ENCODE data around the gene DLX6. TPM values are rescaled to one million over a fixed set of nuclear protein-coding genes. Genes with fewer than 3 reads are reported as not detected.

The DLX6 gene
- total RNA-seq, 2 donors from 2014 or later, result not detected

DNA sequence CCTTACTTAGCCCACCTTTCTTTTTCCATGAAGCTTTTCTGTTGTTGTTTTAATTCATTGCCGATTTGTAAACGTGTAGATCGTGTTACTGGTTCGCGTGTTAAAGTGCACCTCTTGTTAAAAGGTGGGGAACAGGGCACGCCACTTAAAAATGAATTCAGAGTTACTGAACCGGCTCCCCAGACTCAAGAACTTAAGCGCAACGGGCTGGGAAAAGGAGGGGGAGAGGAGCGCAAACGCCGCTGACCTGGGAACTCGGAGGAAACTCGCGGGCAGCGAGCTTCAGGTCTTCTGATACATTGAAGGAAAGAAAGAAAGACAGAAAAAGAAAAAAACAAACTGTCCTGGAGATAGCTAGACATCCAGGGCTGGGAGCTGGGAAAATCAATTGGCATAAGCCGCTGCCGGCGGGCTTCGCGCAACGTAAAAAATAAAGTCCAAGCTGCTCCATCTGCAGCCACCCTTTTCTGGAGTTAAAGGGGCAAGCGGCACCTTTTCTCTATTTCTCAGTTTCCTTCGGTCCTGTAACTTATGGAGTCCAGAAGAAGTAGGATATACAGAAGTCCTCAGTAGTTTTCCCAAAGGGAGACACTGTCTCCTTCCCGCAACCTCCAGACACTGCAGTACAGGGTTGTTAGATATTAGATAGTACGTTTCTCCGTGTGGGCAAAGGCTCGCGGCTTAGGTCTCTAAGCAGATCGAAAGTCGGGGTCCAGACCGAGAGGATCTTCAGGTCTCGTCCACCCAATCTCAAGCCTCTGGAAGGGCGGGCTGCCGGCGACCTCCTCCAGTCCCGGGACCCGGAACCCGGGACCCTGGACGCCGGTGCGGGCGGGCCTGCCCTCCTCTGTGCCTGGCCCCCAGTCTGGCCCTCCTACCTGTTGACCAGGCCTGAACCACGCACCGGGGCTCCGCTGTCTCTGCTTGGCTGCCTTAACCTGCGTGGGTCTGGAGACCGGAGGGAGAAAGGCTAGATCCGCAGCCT is 1.8 kb upstream of the DLX6 start:
- TF ChIP-seq, protein P1, sequence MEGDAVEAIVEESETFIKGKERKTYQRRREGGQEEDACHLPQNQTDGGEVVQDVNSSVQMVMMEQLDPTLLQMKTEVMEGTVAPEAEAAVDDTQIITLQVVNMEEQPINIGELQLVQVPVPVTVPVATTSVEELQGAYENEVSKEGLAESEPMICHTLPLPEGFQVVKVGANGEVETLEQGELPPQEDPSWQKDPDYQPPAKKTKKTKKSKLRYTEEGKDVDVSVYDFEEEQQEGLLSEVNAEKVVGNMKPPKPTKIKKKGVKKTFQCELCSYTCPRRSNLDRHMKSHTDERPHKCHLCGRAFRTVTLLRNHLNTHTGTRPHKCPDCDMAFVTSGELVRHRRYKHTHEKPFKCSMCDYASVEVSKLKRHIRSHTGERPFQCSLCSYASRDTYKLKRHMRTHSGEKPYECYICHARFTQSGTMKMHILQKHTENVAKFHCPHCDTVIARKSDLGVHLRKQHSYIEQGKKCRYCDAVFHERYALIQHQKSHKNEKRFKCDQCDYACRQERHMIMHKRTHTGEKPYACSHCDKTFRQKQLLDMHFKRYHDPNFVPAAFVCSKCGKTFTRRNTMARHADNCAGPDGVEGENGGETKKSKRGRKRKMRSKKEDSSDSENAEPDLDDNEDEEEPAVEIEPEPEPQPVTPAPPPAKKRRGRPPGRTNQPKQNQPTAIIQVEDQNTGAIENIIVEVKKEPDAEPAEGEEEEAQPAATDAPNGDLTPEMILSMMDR (IDR thresholded peaks at IDR 0.05), result no peak
- H3K4me1 ChIP-seq (ENCODE audit: control insufficient read depth in 1 of 2, low read depth in 2 of 2), result peaks cover 13 to 17% of the 10 kb centered on the region in 2 donors
- no peak overlapping the region for H3K27ac ChIP-seq
- no peaks in the 10 kb centered on the region for H3K9me3 ChIP-seq
- ATAC-seq (ENCODE audit: insufficient number of reproducible peaks, low FRiP score, low read depth) (no peak), DNase-seq (ENCODE audit: low spot score) (no peak)
- H3K4me3 ChIP-seq, result no peak overlapping the region
- peaks cover 57% of the 10 kb centered on the region for H3K27me3 ChIP-seq (replicated peaks; ENCODE audit: insufficient read depth)
- no peaks in the 10 kb centered on the region for H3K36me3 ChIP-seq

DNA sequence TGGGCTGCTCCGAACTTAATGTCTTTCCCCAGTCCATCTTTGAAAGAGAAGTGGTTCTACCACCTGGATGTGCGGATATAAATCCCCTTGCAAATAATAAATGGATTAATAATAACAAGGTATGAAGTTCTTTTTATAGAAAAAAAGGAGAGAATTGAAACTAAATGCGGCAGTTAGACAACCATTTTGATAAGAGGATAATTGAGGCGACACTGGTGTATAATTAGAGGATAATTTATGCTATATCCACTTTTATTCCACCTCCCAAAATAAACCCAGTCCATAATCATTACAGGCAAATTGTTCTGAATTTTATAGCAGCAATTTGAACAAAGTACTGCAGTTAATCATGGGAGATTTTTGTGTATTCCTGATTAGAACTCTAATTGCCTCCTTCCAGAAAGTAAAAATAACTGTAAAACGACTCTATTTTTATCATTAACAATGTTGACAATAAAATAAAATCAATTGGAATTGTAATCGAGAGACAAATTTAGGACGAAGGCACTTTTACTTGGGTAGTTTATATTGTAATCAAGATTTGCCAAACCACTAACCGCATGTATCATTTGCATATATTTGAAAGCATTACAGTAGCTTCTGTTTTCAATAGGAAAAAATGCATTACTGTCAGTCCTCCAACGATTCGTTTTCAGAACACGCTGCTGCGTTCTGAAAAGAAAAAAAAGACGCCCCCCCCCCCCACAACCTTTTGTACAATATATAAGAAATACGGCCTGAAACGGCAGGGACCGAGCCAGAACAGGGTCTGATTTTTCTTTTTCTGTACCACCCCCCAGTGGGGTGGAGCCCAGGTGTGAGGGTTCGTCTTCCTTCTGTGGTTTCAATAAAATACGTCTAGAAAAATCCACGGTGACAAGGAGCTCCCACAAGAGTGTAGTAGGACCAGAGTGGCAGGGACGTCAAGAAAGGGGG is 838 bp upstream of the DLX6 start:
- Histone ChIP-seq H3K4me3 (peak overlapping the region; percentile 60), H3K4me1 (ENCODE audit: control insufficient read depth in 1 of 2, low read depth in 2 of 2) (peaks cover 13 to 17% of the 10 kb centered on the region in 2 donors), H3K36me3 (no peaks in the 10 kb centered on the region), H3K27me3 (replicated peaks; ENCODE audit: insufficient read depth) (peaks cover 55% of the 10 kb centered on the region), H3K9me3 (no peaks in the 10 kb centered on the region), H3K27ac (peak overlapping the region in 1 of 2 donors; percentile 4)
- TF ChIP-seq, protein P1 (IDR thresholded peaks at IDR 0.05), result no peak
- DNase-seq (ENCODE audit: low spot score) (no peak), ATAC-seq (ENCODE audit: insufficient number of reproducible peaks, low FRiP score, low read depth) (no peak)

GRCh38 chr7:97006055-97006815 is 882 bp downstream of the DLX6 start:
- Histone ChIP-seq H3K9me3 (no peaks in the 10 kb centered on the region), H3K27me3 (replicated peaks; ENCODE audit: insufficient read depth) (peaks cover 53% of the 10 kb centered on the region), H3K4me1 (ENCODE audit: control insufficient read depth in 1 of 2, low read depth in 2 of 2) (peaks cover 13 to 17% of the 10 kb centered on the region in 2 donors), H3K36me3 (no peaks in the 10 kb centered on the region), H3K4me3 (peak overlapping the region; percentile 60), H3K27ac (no peak overlapping the region)
- no peak for DNase-seq (ENCODE audit: low spot score)
- ATAC-seq (ENCODE audit: insufficient number of reproducible peaks, low FRiP score, low read depth), result no peak
- TF ChIP-seq, protein P1 (IDR thresholded peaks at IDR 0.05), result no peak

DNA sequence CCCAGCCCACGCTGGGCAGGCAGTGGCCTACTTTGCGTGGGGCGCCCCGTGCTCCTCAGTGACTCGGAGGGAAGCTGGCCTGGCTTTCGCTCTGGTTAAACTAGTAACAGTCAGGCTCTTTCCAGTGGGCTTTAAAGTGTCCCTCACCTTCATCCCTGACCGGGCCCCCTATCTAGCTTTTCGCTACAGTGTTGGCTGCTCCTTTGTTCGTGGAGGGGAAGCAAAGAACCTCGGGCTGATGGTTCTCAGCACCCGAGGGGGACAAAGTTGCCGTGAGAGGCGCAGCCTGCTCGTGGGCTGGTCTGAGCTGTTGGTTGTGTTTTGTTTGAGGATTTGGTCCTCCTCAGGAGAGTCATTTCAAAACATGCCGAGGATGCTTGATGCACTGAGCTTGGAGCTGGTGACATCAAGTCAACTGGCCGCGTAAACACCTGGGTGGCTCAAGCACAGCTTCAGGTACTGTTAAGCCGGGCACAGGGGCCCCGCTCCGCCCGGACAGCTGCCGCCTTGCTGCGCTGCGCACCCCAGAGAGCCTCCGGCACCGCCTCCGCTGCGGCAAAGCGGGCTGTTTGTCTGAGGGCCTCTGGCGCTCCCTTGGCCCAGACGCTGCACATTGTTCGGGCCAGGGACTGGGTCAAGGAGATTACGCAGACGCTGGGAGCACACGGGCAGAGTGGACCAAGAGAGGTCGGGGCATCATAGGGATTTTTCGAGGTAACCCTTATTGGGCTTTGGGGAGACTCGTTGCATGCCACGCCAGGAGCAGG is 1.6 kb downstream of the DLX6 start:
- ATAC-seq (ENCODE audit: insufficient number of reproducible peaks, low FRiP score, low read depth), result no peak
- no peak for DNase-seq (ENCODE audit: low spot score)
- no peaks in the 10 kb centered on the region for H3K36me3 ChIP-seq
- peaks cover 13 to 17% of the 10 kb centered on the region in 2 donors for H3K4me1 ChIP-seq (ENCODE audit: control insufficient read depth in 1 of 2, low read depth in 2 of 2)
- no peaks in the 10 kb centered on the region for H3K9me3 ChIP-seq
- peak overlapping the region; percentile 60 for H3K4me3 ChIP-seq
- H3K27ac ChIP-seq, result no peak overlapping the region
- TF ChIP-seq, protein P1 (IDR thresholded peaks at IDR 0.05), result no peak
- peaks cover 54% of the 10 kb centered on the region for H3K27me3 ChIP-seq (replicated peaks; ENCODE audit: insufficient read depth)

All from thoracic aorta (tissue), 2 donors.